Testis (tissue), 2 donors: Measurements from ENCODE around the gene MACROD1.

Experiments used
- CTCF ChIP-seq, 3 experiments: fragments of 450-650 bp in 2 of 3; fragments of 200-600 bp in 1 of 3; sonication (generic) in 1 of 3; IDR thresholded peaks; one replicate each; pipeline ENCODE4 v1.5.1; 2016 to 2019; ENCODE audit warnings: antibody characterized with exemption in 3 of 3, mild to moderate bottlenecking in 2 of 3, moderate library complexity in 1 of 3
- POLR2A ChIP-seq: fragments of 450-650 bp; IDR thresholded peaks from one replicate; pipeline ENCODE4 v1.6.1; 2017; ENCODE audit warnings: antibody characterized with exemption, mild to moderate bottlenecking, moderate library complexity

- TF ChIP-seq CTCF (IDR thresholded peaks at IDR 0.05) (no peak), POLR2A (no peak)
Observed at GRCh38 chr11:64083398-64084080, 82.4 kb downstream of the MACROD1 start.
